Measurements from ENCODE around the gene STRIP2. TPM values are rescaled to one million over a fixed set of nuclear protein-coding genes. Genes with fewer than 3 reads are reported as not detected.

Gene STRIP2
- total RNA-seq, 4 donors from 2014 or later = 0.28 to 6.5 (median 0.50) TPM; not detected in 1

DNA sequence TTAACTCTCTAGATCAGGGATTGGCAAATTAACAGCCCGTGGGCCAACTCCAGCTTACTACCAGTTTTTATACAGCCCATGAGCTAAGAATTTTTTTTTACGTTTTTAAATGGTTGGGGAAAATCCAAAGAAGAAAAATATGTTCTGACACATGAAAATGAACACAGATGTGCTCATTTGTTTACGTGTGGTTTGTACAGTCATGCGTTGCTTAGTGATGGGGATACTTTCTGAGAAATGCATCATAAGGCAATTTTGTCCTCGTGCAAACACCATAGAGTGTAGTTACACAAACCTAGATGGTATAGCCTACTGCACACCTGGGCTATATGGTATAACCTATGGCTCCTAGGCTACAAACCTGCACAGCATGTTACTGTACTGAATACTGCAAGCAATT is 59.8 kb downstream of the STRIP2 start:
- TF ChIP-seq, protein P1, sequence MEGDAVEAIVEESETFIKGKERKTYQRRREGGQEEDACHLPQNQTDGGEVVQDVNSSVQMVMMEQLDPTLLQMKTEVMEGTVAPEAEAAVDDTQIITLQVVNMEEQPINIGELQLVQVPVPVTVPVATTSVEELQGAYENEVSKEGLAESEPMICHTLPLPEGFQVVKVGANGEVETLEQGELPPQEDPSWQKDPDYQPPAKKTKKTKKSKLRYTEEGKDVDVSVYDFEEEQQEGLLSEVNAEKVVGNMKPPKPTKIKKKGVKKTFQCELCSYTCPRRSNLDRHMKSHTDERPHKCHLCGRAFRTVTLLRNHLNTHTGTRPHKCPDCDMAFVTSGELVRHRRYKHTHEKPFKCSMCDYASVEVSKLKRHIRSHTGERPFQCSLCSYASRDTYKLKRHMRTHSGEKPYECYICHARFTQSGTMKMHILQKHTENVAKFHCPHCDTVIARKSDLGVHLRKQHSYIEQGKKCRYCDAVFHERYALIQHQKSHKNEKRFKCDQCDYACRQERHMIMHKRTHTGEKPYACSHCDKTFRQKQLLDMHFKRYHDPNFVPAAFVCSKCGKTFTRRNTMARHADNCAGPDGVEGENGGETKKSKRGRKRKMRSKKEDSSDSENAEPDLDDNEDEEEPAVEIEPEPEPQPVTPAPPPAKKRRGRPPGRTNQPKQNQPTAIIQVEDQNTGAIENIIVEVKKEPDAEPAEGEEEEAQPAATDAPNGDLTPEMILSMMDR (IDR thresholded peaks at IDR 0.05) = no peak
- no peak for ATAC-seq (ENCODE audit: low FRiP score)
- no peak for DNase-seq (ENCODE audit: low spot score)

DNA sequence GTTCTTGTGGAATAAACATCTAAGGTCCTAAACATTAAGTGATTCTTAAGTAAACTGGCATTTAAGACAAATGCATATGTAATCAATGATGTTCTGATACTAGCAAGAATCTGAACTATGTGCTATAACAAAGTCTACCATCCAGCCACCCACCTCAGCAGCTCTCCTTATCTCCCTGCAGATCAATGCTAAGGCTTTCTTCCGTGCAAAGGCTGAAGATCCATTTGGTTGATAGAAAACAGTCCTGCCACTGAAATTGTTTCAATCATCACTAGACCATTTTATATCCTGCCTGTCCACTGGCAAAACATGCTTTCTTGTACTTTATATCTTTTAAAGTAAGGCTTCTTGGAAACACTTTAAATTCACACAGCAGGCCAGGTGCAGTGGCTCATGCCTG is 61.8 kb downstream of the STRIP2 start:
- TF ChIP-seq, protein P1 (IDR thresholded peaks at IDR 0.05) = no peak
- no peak for DNase-seq (ENCODE audit: low spot score)
- ATAC-seq (ENCODE audit: low FRiP score) = no peak

DNA sequence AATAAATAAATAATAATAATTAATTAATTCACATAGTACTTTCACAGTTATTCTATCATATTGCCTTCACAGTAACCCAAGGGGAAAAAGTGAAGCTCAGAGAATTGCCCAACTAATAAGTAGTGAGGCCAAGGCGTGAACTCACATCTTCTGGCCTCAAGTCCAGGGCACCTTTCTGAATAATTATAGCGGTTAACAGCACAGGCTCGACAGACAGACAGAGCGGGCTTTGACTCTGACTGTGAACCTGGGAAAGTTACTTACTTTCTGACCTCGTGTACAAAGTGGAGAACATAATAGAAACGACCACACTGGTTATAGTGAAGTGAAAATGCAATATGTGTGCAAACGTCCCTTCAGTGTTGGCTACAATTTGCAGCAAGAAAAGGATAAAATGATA is 62.4 kb downstream of the STRIP2 start:
- TF ChIP-seq, protein P1 (IDR thresholded peaks at IDR 0.05) = no peak
- no peak for ATAC-seq (ENCODE audit: low FRiP score)
- no peak for DNase-seq (ENCODE audit: low spot score)

DNA sequence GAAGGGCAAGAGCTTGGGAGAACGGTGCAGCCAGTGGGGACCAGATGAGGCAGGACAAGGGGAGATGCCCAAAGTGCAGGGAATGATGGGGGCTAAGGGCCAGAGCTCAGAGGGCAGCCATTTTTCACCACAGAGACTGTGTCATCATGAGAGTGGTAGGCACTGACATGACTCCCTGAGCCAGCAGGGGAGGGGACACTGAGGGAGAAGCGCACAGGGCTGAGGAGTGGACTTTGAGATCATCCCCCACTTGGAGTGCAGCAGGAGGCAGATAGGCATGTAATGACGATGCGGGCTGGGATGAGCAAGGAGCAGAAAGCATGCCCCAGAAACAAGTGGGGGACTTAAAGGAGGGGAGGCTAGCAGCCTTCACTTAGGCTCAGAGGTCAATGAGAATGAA is 62.9 kb downstream of the STRIP2 start:
- DNase-seq (ENCODE audit: low spot score) (no peak), ATAC-seq (ENCODE audit: low FRiP score) (no peak)

DNA sequence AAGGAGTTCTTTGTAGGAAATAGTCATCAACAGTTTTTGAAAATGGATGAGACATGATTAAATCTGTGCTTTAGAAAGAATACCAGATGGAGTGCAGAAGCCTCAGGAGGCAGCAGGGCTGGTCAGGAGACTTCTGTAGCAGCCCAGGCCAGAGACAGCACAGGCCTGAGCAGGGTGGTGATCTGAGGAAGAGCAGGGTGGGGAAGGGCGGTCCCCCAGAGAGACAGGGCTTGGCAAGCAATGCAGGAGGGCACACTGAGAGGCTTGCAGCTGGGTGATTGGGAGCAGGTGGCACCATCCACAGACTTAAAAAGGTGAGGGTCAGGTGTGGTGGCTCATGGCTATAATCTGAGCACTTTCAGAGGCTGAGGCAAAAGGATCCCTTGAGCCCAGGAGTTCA is 63.8 kb downstream of the STRIP2 start:
- TF ChIP-seq, protein P1 (IDR thresholded peaks at IDR 0.05) = no peak
- ATAC-seq (ENCODE audit: low FRiP score) (no peak), DNase-seq (ENCODE audit: low spot score) (no peak)

More for the DNA sequence above, 62.9 kb downstream of the STRIP2 start:
- TF ChIP-seq, protein P1 (IDR thresholded peaks at IDR 0.05) = no peak

DNA sequence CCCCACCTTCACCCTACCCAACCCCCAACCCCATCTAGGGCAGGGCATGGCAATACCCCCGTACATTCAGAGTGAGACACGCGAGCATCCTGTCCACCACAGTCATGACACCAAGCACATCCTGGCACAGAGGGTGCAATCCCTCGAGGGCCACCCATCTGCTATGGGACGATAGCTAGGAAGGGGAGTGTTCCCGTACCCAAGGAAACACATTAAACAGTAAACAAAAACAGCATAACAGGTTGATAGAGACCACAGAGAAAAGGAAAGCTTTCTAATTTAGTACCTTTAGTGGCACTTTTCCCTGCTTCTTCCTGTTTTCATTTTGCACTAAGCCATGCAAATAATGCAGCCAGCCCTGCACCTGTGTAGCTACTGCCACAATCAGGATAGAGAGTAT is 65.8 kb downstream of the STRIP2 start:
- TF ChIP-seq, protein P1 (IDR thresholded peaks at IDR 0.05) = no peak
- DNase-seq (ENCODE audit: low spot score) (no peak), ATAC-seq (ENCODE audit: low FRiP score) (no peak)

DNA sequence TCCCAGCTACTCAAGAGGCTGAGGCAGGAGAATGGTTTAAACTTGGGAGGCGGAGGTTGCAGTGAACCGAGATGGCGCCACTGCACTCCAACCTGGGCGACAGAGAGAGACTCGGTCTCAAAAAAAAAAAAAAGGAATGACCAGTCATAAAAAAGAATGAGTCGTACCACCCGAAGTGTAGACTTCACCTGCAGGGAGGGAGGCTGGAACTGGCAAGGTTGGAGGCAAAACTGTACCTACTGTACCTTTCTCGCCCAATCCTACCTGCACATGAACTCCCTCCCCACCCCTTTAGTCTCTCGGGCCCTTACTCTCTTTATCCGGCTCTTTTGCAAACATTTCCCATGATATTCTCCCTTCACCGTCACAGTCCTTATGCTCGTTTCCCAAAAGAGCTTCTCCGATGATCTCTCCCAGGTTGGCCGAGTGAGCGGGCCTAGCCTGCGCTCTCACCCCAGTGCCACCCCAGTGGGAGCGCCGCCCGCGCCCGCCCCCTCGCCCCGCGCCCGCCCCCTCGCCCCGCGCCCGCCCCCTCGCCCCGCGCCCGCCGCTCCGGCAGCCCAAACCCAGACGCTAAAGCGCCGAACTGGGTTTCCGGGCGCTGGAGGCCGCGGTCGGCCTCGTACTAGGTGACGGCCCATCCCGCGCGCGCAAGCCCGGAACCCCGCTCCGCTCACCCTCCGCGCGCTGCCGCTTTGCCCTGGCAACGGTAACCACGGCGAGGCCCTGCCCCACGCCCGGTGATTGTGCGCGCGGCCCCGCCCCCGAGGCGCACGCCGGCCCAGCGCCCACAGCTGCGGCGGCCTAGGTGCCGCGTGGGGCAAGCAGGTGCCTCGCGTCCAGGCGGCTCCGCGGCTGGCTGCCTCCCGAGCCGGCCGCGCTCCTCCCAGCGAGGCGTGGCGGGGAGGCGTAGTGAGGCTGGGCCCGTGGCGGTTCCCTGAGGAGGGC is 67.8 kb downstream of the STRIP2 start, which contains the start of gene SMKR1:
SMKR1 (plus strand) TSS at position 772 of the 948 bp plus-strand sequence. CDS start 294 bp downstream, outside the sequence.
- DNase-seq (ENCODE audit: low spot score) = peak; percentile 53
- peak; percentile 98 for ATAC-seq (ENCODE audit: low FRiP score)

More for the DNA sequence above, 67.8 kb downstream of the STRIP2 start, which contains the start of gene SMKR1:
- TF ChIP-seq, protein P1 (IDR thresholded peaks at IDR 0.05) = no peak

Measured in omental fat pad (tissue), 4 donors.